Spleen (tissue), 7 donors: ENCODE data around the gene NT5C.

ENCODE experiments used
- CTCF ChIP-seq, 11 experiments: fragments of 200-600 bp in 7 of 11; fragments of 450-650 bp in 4 of 11; sonication (generic) in 4 of 11; IDR thresholded peaks in 8 of 11; conservative IDR thresholded peaks in 3 of 11; 1 replicate in 7 of 11; 2 replicates in 4 of 11; pipeline versions ENCODE4 v1.4.0 to v1.8.0; 2016 to 2021; ENCODE audit warnings: antibody characterized with exemption in 11 of 11, inconsistent platforms in 4 of 11, mild to moderate bottlenecking in 1 of 11
- POLR2A ChIP-seq, 3 donors: fragments of 450-650 bp; IDR thresholded peaks; one replicate each; pipeline ENCODE4 v1.5.1; 2017; ENCODE audit warnings: antibody characterized with exemption in 3 of 3, mild to moderate bottlenecking in 1 of 3
- POLR2AphosphoS5 ChIP-seq, 3 donors: sonication (generic); formaldehyde crosslinking; IDR thresholded peaks; one replicate each; pipeline ENCODE4 v1.5.1; 2017; ENCODE audit warnings: antibody characterized with exemption in 3 of 3
- donor health status: DM: no; HTN: no; CAD: no; lungs with moderate emphysema.
- donor health status: DM: no; HTN: no; CAD: no.
- donor health status: DM: no; HTN: no; CAD: no.

GRCh38 chr17:75124041-75124818 is 7.3 kb downstream of the NT5C start:
- TF ChIP-seq CTCF (IDR thresholded peaks at IDR 0.05 in 8 of 11, conservative IDR thresholded peaks at IDR 0.05 in 3 of 11), result no peak
- no peak for TF ChIP-seq POLR2A (IDR thresholded peaks at IDR 0.05)
- TF ChIP-seq POLR2AphosphoS5 (IDR thresholded peaks at IDR 0.05), result peak; percentile 70 to 76 (median 71)
